ENCODE measurements around the gene TMEM131. TPM values are rescaled to one million over a fixed set of nuclear protein-coding genes. Genes with fewer than 3 reads are reported as not detected.
A peak's percentile ranks its signal among the peaks of the same experiment; 100 is the strongest.

The TMEM131 gene
- total and polyA plus RNA-seq, 12 donors: 8.2 to 34.3 (median 30.0) TPM

GRCh38 chr2:97931118-97931857 lies 64.5 kb downstream of the TMEM131 start:
- DNase-seq: no peak
- H3K27me3 ChIP-seq: no peaks in the 10 kb centered on the region
- H3K36me3 ChIP-seq: no peaks in the 10 kb centered on the region
- no peak overlapping the region for H3K4me3 ChIP-seq
- peaks cover 6 to 84% (median 60%) of the 10 kb centered on the region in 9 donors for H3K4me1 ChIP-seq
- H3K27ac ChIP-seq: peak overlapping the region in 1 of 10 donors; percentile 62
- H3K9me3 ChIP-seq: no peaks in the 10 kb centered on the region
- no peak for TF ChIP-seq CTCF (IDR thresholded peaks at IDR 0.05)
- intact Hi-C loops (cut with DNase I): no loop called here
- 56 to 58% methylated on average over 3 of the region's 3 CpGs for WGBS, 2 donors
- peak in 3 of 8 donors; percentile 52 to 65 (median 57) for ATAC-seq

GRCh38 chr2:97928591-97928990 lies 67.2 kb downstream of the TMEM131 start:
- no peaks in the 10 kb centered on the region for H3K9me3 ChIP-seq
- TF ChIP-seq CTCF (IDR thresholded peaks at IDR 0.05): no peak
- intact Hi-C loops (cut with DNase I): loop anchor here in 1 of 10 donors (5.0 kb wide), 1 partner anchor 144 kb away; no protein-coding TSS in a partner anchor
- H3K27me3 ChIP-seq: no peaks in the 10 kb centered on the region
- DNase-seq: no peak
- no peak overlapping the region for H3K4me3 ChIP-seq
- no peak overlapping the region for H3K27ac ChIP-seq
- peaks cover 0 to 60% (median 33%) of the 10 kb centered on the region in 9 donors for H3K4me1 ChIP-seq
- no peak for ATAC-seq
- H3K36me3 ChIP-seq: peaks cover 0 to 20% (median 0%) of the 10 kb centered on the region in 9 donors
- 96% methylated on average over 3 of the region's 3 CpGs for WGBS, 2 donors

GRCh38 chr2:97926946-97927345 lies 68.8 kb downstream of the TMEM131 start:
- WGBS, 2 donors: 92 to 95% methylated on average over 2 of the region's 2 CpGs
- Histone ChIP-seq H3K27me3 (no peaks in the 10 kb centered on the region), H3K27ac (no peak overlapping the region), H3K36me3 (peaks cover 0 to 28% (median 0%) of the 10 kb centered on the region in 9 donors), H3K4me1 (peaks cover 0 to 44% (median 29%) of the 10 kb centered on the region in 9 donors), H3K9me3 (no peaks in the 10 kb centered on the region), H3K4me3 (no peak overlapping the region)
- ATAC-seq (no peak), DNase-seq (no peak)
- intact Hi-C loops (cut with DNase I): loop anchor here in 1 of 10 donors (5.0 kb wide), 1 partner anchor 145 kb away; no protein-coding TSS in a partner anchor
- no peak for TF ChIP-seq CTCF (IDR thresholded peaks at IDR 0.05)

- DNase-seq: no peak
- no peak for TF ChIP-seq CTCF (IDR thresholded peaks at IDR 0.05)
- Histone ChIP-seq H3K27ac (no peak overlapping the region), H3K36me3 (peaks cover 0 to 28% (median 0%) of the 10 kb centered on the region in 9 donors), H3K9me3 (peaks cover 0 to 9% (median 0%) of the 10 kb centered on the region in 11 donors), H3K4me3 (no peak overlapping the region), H3K27me3 (no peaks in the 10 kb centered on the region), H3K4me1 (peaks cover 0 to 16% (median 4%) of the 10 kb centered on the region in 9 donors)
- intact Hi-C loops (cut with DNase I): no loop called here
- WGBS, 2 donors: 99% methylated on average over 4 of the region's 4 CpGs
- peak in 1 of 8 donors; percentile 41 for ATAC-seq
Observed at GRCh38 chr2:97924194-97924593, 71.6 kb downstream of the TMEM131 start.

Data from heart right ventricle (tissue), 16 donors.